ENCODE data around the gene UROS.

Gene UROS

GRCh38 chr10:125762692-125763648 lies 60.1 kb downstream of the UROS start:
- DNase-seq (ENCODE audit: low spot score): no peak

GRCh38 chr10:125761961-125762360 lies 61.1 kb downstream of the UROS start:
- DNase-seq (ENCODE audit: low spot score): no peak

GRCh38 chr10:125757742-125758141 lies 65.3 kb downstream of the UROS start:
- no peak for DNase-seq (ENCODE audit: low spot score)

- no peak for DNase-seq (ENCODE audit: low spot score)
Measured at GRCh38 chr10:125756853-125757487, 66.1 kb downstream of the UROS start.

- DNase-seq (ENCODE audit: low spot score): no peak
Measured at GRCh38 chr10:125756196-125756595, 66.9 kb downstream of the UROS start.

- no peak for DNase-seq (ENCODE audit: low spot score)
Measured at GRCh38 chr10:125747417-125747816, 75.6 kb downstream of the UROS start.

- DNase-seq (ENCODE audit: low spot score): no peak
Measured at GRCh38 chr10:125744909-125745308, 78.1 kb downstream of the UROS start.

- no peak for DNase-seq (ENCODE audit: low spot score)
Measured at GRCh38 chr10:125742465-125742864, 80.6 kb downstream of the UROS start.

- DNase-seq (ENCODE audit: low spot score): no peak
Measured at GRCh38 chr10:125739994-125740679, 82.9 kb downstream of the UROS start.
